PFSK-1 (cell line): Measurements from ENCODE around the gene ZNF343.

Experiments
- FOXP2 ChIP-seq: optimal IDR thresholded peaks from 2 replicates; pipeline ENCODE3; 2011; ENCODE audit warnings: borderline replicate concordance, control low read depth, inconsistent platforms; ENCODE audit not compliant: insufficient read depth; ENCODE audit errors: extremely low read length, extremely low read depth
- POLR2AphosphoS5 ChIP-seq: IDR thresholded peaks from 2 replicates; pipeline ENCODE4 v1.6.1; 2012; ENCODE audit warnings: low read depth, mild to moderate bottlenecking, control low read depth, low read length, moderate library complexity
- SIN3A ChIP-seq: IDR thresholded peaks from 2 replicates; pipeline ENCODE4 v1.6.1; 2012; ENCODE audit warnings: mild to moderate bottlenecking, low read length, moderate library complexity, borderline replicate concordance; ENCODE audit not compliant: insufficient read depth
- TAF1 ChIP-seq: IDR thresholded peaks from 2 replicates; pipeline ENCODE4 v1.6.1; 2012; ENCODE audit warnings: low read length, control low read depth, borderline replicate concordance; ENCODE audit not compliant: insufficient read depth
- TF ChIP-seq, protein P1 (sequence below), 2 experiments: IDR thresholded peaks; 2 replicates each; pipeline versions ENCODE4 v1.6.1 to v1.8.0; 2011 to 2012; ENCODE audit warnings: low read depth in 2 of 2, low read length in 2 of 2, control low read depth in 1 of 2, inconsistent platforms in 1 of 2, mild to moderate bottlenecking in 1 of 2, moderate library complexity in 1 of 2; ENCODE audit not compliant: insufficient read depth in 1 of 2

DNA sequence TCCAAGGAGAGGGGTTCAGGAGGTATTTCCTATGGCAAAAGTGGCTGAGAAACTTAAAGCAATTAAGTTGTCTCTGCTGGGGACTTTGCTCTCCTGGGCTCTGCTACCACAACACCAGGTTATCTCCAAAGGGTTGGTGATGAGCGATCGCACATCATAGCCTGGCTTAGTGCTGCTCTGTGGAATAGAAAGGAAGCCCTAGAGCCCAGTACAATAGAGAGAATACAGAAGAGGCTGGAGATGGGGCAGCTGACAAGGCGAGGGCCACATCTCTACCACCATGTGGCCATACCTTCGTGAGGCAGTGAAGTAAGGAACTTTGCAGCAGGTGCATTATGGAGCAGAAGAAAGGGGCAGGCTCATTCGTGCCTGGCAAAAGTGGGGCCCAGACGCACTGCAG, 19.0 kb upstream of the ZNF343 start:
- TF ChIP-seq POLR2AphosphoS5, result no peak
- TF ChIP-seq, protein P1, sequence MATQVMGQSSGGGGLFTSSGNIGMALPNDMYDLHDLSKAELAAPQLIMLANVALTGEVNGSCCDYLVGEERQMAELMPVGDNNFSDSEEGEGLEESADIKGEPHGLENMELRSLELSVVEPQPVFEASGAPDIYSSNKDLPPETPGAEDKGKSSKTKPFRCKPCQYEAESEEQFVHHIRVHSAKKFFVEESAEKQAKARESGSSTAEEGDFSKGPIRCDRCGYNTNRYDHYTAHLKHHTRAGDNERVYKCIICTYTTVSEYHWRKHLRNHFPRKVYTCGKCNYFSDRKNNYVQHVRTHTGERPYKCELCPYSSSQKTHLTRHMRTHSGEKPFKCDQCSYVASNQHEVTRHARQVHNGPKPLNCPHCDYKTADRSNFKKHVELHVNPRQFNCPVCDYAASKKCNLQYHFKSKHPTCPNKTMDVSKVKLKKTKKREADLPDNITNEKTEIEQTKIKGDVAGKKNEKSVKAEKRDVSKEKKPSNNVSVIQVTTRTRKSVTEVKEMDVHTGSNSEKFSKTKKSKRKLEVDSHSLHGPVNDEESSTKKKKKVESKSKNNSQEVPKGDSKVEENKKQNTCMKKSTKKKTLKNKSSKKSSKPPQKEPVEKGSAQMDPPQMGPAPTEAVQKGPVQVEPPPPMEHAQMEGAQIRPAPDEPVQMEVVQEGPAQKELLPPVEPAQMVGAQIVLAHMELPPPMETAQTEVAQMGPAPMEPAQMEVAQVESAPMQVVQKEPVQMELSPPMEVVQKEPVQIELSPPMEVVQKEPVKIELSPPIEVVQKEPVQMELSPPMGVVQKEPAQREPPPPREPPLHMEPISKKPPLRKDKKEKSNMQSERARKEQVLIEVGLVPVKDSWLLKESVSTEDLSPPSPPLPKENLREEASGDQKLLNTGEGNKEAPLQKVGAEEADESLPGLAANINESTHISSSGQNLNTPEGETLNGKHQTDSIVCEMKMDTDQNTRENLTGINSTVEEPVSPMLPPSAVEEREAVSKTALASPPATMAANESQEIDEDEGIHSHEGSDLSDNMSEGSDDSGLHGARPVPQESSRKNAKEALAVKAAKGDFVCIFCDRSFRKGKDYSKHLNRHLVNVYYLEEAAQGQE (IDR thresholded peaks at IDR 0.05; ENCODE audit: insufficient read depth in 1 of 2, low read depth in 2 of 2, low read length in 2 of 2), result no peak
- TF ChIP-seq SIN3A, result no peak
- no peak for TF ChIP-seq TAF1
- no peak for TF ChIP-seq FOXP2
